Right lobe of liver (tissue), 4 donors: Measurements from ENCODE around the gene KY.

Experiments
- POLR2A ChIP-seq: fragments of 450-650 bp; IDR thresholded peaks from one replicate; pipeline ENCODE4 v1.6.1; 2017; ENCODE audit warnings: antibody characterized with exemption, mild to moderate bottlenecking
- TF ChIP-seq, protein P1 (sequence below), 4 donors: fragments of 200-600 bp in 3 of 4; fragments of 450-650 bp in 1 of 4; IDR thresholded peaks; one replicate each; pipeline versions ENCODE4 v1.5.1 to v1.8.0; 2016 to 2022; ENCODE audit warnings: antibody characterized with exemption in 4 of 4, mild to moderate bottlenecking in 2 of 4
- donor health status: DM: no; HTN: no; CAD: no.
- donor health status: DM: no; HTN: no; CAD: no.
- donor health status: DM: no; HTN: yes; CAD: no.

DNA sequence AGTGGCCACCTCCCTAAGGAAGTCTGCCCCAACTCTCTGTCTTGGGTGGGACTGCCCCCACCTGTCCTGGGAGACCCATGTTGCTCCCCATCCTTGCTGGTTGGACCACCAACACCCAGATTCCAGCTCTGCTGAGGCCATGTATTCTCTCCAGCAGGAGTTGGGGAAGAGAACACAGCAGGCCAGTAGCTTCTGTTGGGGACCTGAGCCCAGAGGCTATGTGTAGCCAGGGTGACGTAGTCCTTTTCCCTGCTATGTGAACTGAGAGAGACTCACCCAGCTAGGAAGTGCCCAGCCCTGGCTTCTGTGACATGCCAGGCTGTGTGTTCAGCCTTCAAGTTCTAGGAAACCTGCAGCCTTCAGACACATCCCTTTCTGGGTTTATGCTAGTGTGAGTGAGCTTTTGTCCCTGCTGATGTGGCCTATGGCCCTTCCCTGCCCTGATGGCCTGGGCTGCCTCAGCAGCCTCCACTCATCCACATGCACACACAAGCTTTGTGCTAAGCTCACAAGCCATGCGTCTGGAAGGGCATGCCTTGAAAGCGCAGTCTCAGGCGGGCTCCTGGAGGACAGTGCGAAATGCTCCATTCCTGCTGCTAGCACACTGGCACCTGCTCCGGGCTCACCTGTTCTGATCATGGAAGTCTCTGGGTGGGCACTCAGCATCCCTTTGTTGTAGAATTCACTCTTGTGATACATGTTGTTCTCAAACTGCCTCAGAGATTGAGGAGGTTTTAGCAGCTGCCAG, 42.6 kb downstream of the KY start:
- TF ChIP-seq, protein P1, sequence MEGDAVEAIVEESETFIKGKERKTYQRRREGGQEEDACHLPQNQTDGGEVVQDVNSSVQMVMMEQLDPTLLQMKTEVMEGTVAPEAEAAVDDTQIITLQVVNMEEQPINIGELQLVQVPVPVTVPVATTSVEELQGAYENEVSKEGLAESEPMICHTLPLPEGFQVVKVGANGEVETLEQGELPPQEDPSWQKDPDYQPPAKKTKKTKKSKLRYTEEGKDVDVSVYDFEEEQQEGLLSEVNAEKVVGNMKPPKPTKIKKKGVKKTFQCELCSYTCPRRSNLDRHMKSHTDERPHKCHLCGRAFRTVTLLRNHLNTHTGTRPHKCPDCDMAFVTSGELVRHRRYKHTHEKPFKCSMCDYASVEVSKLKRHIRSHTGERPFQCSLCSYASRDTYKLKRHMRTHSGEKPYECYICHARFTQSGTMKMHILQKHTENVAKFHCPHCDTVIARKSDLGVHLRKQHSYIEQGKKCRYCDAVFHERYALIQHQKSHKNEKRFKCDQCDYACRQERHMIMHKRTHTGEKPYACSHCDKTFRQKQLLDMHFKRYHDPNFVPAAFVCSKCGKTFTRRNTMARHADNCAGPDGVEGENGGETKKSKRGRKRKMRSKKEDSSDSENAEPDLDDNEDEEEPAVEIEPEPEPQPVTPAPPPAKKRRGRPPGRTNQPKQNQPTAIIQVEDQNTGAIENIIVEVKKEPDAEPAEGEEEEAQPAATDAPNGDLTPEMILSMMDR (IDR thresholded peaks at IDR 0.05) = no peak
- no peak for TF ChIP-seq POLR2A
